ENCODE results near the gene GRM7. TPM values are rescaled to one million over a fixed set of nuclear protein-coding genes. Genes with fewer than 3 reads are reported as not detected.

Gene GRM7
- total RNA-seq, 4 donors from 2014 or later, result 0.39 TPM; not detected in 3

DNA sequence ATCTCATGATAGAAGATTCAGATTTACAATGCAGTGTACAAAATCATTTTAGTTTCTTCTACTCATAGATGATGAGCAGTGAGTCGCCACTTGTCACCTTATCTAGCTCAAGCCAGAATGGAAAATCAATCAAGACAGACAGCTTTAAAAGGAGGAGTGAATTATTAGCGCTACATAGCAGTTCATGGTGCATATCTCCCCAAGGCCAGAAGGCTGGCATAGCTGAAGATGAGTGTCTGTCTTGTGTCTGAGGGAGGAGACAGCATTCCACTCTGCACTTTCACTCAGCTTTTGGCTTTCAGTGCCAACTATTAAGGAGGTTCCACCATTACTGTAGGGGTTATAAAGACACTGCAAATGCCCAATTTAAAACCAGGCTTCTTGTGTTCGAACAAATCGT, 836.6 kb downstream of the GRM7 start:
- H3K36me3 ChIP-seq, result no peaks in the 10 kb centered on the region
- no peak for DNase-seq (ENCODE audit: extremely low spot score)
- H3K27ac ChIP-seq (replicated peaks in 1 of 4), result no peak overlapping the region
- no peaks in the 10 kb centered on the region for H3K4me1 ChIP-seq
- intact Hi-C loops (cut with DNase I), result no loop called here
- H3K27me3 ChIP-seq, result no peaks in the 10 kb centered on the region
- WGBS, result 88% methylated on average over 4 of the region's 4 CpGs
- H3K4me3 ChIP-seq, result no peak overlapping the region
- no peaks in the 10 kb centered on the region for H3K9me3 ChIP-seq
- TF ChIP-seq POLR2A (IDR thresholded peaks at IDR 0.05; ENCODE audit: low read depth) (no peak), POLR2AphosphoS5 (IDR thresholded peaks at IDR 0.05) (no peak), EP300 (IDR thresholded peaks at IDR 0.05) (no peak)
- TF ChIP-seq, protein P1, sequence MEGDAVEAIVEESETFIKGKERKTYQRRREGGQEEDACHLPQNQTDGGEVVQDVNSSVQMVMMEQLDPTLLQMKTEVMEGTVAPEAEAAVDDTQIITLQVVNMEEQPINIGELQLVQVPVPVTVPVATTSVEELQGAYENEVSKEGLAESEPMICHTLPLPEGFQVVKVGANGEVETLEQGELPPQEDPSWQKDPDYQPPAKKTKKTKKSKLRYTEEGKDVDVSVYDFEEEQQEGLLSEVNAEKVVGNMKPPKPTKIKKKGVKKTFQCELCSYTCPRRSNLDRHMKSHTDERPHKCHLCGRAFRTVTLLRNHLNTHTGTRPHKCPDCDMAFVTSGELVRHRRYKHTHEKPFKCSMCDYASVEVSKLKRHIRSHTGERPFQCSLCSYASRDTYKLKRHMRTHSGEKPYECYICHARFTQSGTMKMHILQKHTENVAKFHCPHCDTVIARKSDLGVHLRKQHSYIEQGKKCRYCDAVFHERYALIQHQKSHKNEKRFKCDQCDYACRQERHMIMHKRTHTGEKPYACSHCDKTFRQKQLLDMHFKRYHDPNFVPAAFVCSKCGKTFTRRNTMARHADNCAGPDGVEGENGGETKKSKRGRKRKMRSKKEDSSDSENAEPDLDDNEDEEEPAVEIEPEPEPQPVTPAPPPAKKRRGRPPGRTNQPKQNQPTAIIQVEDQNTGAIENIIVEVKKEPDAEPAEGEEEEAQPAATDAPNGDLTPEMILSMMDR (IDR thresholded peaks at IDR 0.05), result no peak

DNA sequence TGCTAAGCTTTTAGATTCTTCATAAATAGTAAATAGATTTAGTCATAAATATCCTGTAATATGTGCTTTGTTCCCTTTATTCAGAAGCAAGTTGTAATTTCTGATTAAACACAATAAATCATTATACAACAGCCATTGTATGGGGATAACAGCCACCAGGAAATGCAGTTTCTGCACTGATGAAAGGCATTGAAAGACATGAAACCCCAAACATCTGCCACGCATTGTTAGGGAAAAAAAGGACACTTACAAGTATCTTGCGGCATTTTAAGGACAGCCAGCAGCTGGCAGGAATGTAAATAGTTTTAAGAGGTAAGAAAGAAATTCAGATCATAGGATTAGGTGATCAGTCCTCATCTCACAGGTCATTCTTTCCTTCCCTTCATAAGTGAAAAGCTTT, 839.6 kb downstream of the GRM7 start:
- WGBS, result 62% methylated on average over 2 of the region's 2 CpGs
- no peaks in the 10 kb centered on the region for H3K27me3 ChIP-seq
- no peaks in the 10 kb centered on the region for H3K9me3 ChIP-seq
- intact Hi-C loops (cut with DNase I), result no loop called here
- H3K36me3 ChIP-seq, result no peaks in the 10 kb centered on the region
- DNase-seq (ENCODE audit: extremely low spot score), result no peak
- no peak overlapping the region for H3K27ac ChIP-seq (replicated peaks in 1 of 4)
- no peak overlapping the region for H3K4me3 ChIP-seq
- TF ChIP-seq, protein P1 (IDR thresholded peaks at IDR 0.05), result no peak
- TF ChIP-seq POLR2AphosphoS5 (IDR thresholded peaks at IDR 0.05), result no peak
- no peak for TF ChIP-seq POLR2A (IDR thresholded peaks at IDR 0.05; ENCODE audit: low read depth)
- no peak for TF ChIP-seq EP300 (IDR thresholded peaks at IDR 0.05)
- H3K4me1 ChIP-seq, result no peaks in the 10 kb centered on the region

DNA sequence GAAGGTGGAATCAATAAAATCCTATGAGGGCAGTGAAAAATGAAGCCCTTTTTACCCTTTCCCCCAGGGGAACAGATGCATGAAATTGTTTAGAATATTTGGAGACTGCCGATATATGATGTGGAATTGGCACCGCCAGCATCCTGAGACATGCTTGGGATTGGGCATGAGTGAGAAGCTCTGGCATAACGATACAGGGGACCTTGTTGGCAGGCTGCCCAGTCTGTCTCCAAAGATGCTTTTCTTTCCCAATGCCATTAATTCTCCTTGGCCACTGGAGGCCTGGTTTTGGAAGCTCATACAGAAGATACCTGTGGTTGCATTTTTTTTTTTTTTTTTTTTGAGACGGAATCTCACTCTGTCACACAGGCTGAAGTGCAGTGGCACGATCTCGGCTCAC, 840.1 kb downstream of the GRM7 start:
- Histone ChIP-seq H3K27me3 (no peaks in the 10 kb centered on the region), H3K36me3 (no peaks in the 10 kb centered on the region), H3K4me3 (no peak overlapping the region), H3K9me3 (no peaks in the 10 kb centered on the region), H3K27ac (replicated peaks in 1 of 4) (no peak overlapping the region), H3K4me1 (no peaks in the 10 kb centered on the region)
- intact Hi-C loops (cut with DNase I), result no loop called here
- WGBS, result 82% methylated on average over 6 of the region's 6 CpGs
- TF ChIP-seq EP300 (IDR thresholded peaks at IDR 0.05), result no peak
- TF ChIP-seq POLR2A (IDR thresholded peaks at IDR 0.05; ENCODE audit: low read depth), result no peak
- no peak for TF ChIP-seq POLR2AphosphoS5 (IDR thresholded peaks at IDR 0.05)
- TF ChIP-seq, protein P1 (IDR thresholded peaks at IDR 0.05), result no peak
- no peak for DNase-seq (ENCODE audit: extremely low spot score)

DNA sequence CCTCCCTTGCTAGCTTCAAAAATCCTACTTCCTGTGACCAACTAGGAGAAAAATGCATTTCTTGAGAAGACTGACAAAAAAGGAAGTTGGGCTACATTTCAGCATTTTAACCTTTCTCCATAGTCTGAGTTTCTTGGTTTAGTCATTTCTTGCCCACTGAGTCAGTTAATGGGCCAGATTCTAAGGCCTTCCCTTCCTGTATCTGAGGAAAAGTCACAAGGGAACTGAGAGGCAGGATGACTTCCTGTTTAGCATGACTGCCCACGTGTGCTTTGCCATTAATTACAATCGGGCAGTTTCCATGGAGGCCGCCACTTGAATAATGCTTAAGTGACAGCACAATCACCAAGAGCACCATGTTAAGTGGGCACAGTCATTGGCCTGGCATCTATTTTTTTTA, 846.3 kb downstream of the GRM7 start:
- no peak for DNase-seq (ENCODE audit: extremely low spot score)
- no peaks in the 10 kb centered on the region for H3K4me1 ChIP-seq
- WGBS, result 61% methylated on average over 3 of the region's 3 CpGs

DNA sequence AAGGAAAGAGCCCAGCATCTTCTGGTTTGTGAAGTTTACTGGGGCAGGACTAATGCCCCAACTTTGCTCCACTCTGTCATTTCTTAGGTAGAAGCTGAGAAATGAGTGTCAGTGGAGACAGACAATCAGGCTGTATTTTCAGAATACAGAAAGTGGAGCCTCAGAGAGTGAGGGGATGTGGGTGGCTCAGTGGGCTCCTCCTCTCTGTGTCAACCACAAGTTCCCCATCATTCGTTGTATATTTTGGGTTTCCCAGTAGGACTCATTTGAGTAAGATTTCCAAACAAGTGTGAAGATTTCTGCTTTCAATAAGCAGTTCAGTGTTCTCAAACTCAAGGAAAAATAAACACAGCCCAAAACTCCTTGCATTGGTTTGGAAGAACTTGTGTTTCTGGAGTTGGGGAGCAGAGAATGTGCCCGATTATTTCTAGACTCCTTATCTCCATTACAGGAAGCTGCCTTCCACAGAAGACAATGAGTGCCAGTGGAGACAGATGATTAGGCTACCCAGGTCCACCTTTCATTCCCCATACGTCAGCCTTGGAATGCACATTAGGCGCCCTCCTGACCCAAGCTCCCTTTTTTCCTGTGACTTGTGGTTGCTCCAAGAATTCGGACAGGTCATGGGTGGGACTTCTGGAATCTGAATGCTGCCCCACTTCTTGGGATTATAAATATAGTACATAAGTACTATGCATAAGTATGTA, 848.6 kb downstream of the GRM7 start:
- no peaks in the 10 kb centered on the region for H3K9me3 ChIP-seq
- TF ChIP-seq POLR2A (IDR thresholded peaks at IDR 0.05; ENCODE audit: low read depth) (no peak), POLR2AphosphoS5 (IDR thresholded peaks at IDR 0.05) (no peak), EP300 (IDR thresholded peaks at IDR 0.05) (no peak)
- TF ChIP-seq, protein P1 (IDR thresholded peaks at IDR 0.05), result no peak
- 79% methylated on average over 5 of the region's 5 CpGs for WGBS
- no peaks in the 10 kb centered on the region for H3K27me3 ChIP-seq
- no peaks in the 10 kb centered on the region for H3K36me3 ChIP-seq
- no peaks in the 10 kb centered on the region for H3K4me1 ChIP-seq
- H3K27ac ChIP-seq (replicated peaks in 1 of 4), result no peak overlapping the region
- H3K4me3 ChIP-seq, result no peak overlapping the region
- DNase-seq (ENCODE audit: extremely low spot score), result peak; percentile 47
- intact Hi-C loops (cut with DNase I), result no loop called here

More for the DNA sequence above, 846.3 kb downstream of the GRM7 start:
- TF ChIP-seq EP300 (IDR thresholded peaks at IDR 0.05), result no peak
- TF ChIP-seq POLR2AphosphoS5 (IDR thresholded peaks at IDR 0.05), result no peak
- no peak for TF ChIP-seq POLR2A (IDR thresholded peaks at IDR 0.05; ENCODE audit: low read depth)
- intact Hi-C loops (cut with DNase I), result no loop called here
- H3K27ac ChIP-seq (replicated peaks in 1 of 4), result no peak overlapping the region
- no peaks in the 10 kb centered on the region for H3K9me3 ChIP-seq
- no peaks in the 10 kb centered on the region for H3K36me3 ChIP-seq
- H3K27me3 ChIP-seq, result no peaks in the 10 kb centered on the region
- H3K4me3 ChIP-seq, result no peak overlapping the region

Measured in esophagus muscularis mucosa (tissue), 4 donors.